GM08714 (cell line): Measurements from ENCODE around the gene ELP5.

Experiments used
- H3K4me3 ChIP-seq: fragments of 200-500 bp; sonication (Bioruptor generic); 2 replicates; pipeline ENCODE4 v1.5.1; 2014; ENCODE audit warnings: mild to moderate bottlenecking, low read length, inconsistent platforms
- ZNF274 ChIP-seq: IDR thresholded peaks from 2 replicates; pipeline ENCODE4 v1.6.1; 2012; ENCODE audit warnings: mild to moderate bottlenecking, low read depth, low read length

Gene ELP5

GRCh38 chr17:7262935-7263800 is 11.2 kb downstream of the ELP5 start:
- H3K4me3 ChIP-seq, result no peak overlapping the region

GRCh38 chr17:7263801-7264078 is 11.7 kb downstream of the ELP5 start:
- TF ChIP-seq ZNF274, result no peak
- H3K4me3 ChIP-seq, result no peak overlapping the region

More at GRCh38 chr17:7262935-7263800, 11.2 kb downstream of the ELP5 start:
- no peak for TF ChIP-seq ZNF274

DNA sequence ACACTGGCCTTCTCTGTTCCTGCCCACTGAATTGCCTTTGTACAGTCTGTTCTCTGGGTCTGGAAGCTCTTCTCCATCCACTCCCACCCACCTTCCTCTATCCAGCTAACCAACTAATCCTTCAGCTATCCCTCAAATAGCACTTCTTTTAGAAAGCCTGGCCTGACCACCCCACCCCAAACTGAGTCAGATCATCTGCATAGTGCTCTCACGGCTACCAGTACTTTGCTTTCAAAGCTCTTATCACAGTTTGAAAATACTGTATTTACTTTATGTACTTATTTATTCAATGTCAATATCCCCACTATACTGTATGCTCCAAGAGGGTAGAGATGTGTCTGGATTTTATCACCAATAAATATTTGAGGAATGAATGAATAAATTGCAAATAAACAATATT is 14.8 kb downstream of the ELP5 start:
- H3K4me3 ChIP-seq, result no peak overlapping the region
- no peak for TF ChIP-seq ZNF274

- TF ChIP-seq ZNF274, result no peak
- H3K4me3 ChIP-seq, result no peak overlapping the region
These were observed 27.4 kb downstream of the ELP5 start for GRCh38 chr17:7279448-7279847.

- TF ChIP-seq ZNF274, result no peak
- peak overlapping the region; percentile 26; the same call in 1 of the 2 replicates for H3K4me3 ChIP-seq
These were observed 28.6 kb downstream of the ELP5 start for GRCh38 chr17:7280519-7281073.

DNA sequence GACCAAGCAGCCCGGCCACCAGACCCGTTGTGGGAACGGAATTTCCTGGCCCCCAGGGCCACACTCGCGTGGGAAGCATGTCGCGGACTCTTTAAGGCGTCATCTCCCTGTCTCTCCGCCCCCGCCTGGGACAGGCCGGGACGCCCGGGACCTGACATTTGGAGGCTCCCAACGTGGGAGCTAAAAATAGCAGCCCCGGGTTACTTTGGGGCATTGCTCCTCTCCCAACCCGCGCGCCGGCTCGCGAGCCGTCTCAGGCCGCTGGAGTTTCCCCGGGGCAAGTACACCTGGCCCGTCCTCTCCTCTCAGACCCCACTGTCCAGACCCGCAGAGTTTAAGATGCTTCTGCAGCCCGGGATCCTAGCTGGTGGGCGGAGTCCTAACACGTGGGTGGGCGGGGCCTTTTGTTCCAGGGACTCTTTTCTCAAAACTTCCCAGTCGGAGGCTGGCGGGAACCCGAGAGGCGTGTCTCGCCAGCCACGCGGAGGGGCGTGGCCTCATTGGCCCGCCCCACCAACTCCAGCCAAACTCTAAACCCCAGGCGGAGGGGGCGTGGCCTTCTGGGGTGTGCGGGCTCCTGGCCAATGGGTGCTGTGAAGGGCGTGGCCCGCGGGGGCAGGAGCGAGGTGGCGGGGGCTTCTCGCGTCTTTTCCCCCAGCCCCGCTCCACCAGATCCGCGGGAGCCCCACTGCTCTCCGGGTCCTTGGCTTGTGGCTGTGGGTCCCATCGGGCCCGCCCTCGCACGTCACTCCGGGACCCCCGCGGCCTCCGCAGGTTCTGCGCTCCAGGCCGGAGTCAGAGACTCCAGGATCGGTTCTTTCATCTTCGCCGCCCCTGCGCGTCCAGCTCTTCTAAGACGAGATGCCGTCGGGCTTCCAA is 29.3 kb downstream of the ELP5 start, which contains the start of gene SLC2A4:
Gene SLC2A4, plus strand, starts transcription at position 645 of the 879 bp plus-strand sequence. Its CDS starts 217 bp downstream, at position 862.
- no peak for TF ChIP-seq ZNF274
- H3K4me3 ChIP-seq, result peak within 1 kb of the TSS; percentile 43; the same call in 1 of the 2 replicates

GRCh38 chr17:7281953-7282751 is 30.1 kb downstream of the ELP5 start:
- no peak for TF ChIP-seq ZNF274
- peak overlapping the region; percentile 43; the same call in 1 of the 2 replicates for H3K4me3 ChIP-seq

DNA sequence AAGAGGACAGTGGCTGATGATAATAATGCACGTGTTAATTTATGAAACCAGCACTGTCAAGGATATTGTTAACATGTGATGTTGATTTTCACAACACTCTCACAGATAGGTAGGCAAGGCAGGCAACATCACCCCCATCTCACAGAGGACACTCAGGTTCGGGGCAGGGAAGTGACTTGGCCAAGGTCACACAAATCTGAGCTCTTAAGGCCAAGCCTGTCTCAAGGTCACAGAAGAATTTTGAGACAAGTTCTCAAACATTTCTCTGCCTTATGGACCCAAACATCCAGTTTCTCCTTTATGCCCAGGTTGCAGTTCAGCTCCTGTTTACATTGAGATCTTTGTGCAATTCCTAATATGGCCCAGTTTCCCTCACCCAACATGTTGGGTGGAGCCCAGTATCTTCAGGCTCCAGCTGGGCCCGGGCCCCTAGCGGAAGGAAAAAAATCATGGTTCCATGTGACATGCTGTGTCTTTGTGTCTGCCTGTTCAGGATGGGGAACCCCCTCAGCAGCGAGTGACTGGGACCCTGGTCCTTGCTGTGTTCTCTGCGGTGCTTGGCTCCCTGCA is 30.8 kb downstream of the ELP5 start:
- no peak for TF ChIP-seq ZNF274
- H3K4me3 ChIP-seq, result no peak overlapping the region

DNA sequence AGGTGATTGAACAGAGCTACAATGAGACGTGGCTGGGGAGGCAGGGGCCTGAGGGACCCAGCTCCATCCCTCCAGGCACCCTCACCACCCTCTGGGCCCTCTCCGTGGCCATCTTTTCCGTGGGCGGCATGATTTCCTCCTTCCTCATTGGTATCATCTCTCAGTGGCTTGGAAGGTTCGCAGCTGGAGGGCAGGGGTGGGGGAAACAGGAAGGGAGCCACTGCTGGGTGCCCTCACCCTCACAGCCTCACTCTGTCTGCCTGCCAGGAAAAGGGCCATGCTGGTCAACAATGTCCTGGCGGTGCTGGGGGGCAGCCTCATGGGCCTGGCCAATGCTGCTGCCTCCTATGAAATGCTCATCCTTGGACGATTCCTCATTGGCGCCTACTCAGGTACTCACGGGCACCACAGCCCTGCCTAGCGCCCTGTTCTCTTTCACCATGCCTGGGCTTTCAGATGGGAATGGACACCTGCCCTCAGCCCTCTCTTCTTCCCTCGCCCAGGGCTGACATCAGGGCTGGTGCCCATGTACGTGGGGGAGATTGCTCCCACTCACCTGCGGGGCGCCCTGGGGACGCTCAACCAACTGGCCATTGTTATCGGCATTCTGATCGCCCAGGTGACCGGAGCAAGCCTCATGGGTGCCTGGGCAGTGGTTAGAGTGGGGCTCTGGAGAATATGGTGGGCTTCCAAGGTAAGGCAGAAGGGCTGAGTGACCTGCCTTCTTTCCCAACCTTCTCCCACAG is 31.6 kb downstream of the ELP5 start:
- no peak overlapping the region for H3K4me3 ChIP-seq
- TF ChIP-seq ZNF274, result no peak

GRCh38 chr17:7284911-7285310 is 32.9 kb downstream of the ELP5 start:
- H3K4me3 ChIP-seq, result no peak overlapping the region
- no peak for TF ChIP-seq ZNF274

DNA sequence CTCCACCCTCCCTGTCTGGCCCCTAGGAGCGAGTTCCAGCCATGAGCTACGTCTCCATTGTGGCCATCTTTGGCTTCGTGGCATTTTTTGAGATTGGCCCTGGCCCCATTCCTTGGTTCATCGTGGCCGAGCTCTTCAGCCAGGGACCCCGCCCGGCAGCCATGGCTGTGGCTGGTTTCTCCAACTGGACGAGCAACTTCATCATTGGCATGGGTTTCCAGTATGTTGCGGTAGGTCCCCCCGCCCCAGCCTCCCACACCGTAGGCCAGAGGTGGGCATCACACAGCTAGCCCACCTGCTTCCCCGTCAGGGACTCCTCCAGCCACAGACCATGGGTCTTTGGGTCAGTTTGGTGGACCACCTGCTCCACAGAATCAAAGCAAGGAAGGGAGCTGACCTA is 33.7 kb downstream of the ELP5 start:
- TF ChIP-seq ZNF274, result no peak
- H3K4me3 ChIP-seq, result no peak overlapping the region

DNA sequence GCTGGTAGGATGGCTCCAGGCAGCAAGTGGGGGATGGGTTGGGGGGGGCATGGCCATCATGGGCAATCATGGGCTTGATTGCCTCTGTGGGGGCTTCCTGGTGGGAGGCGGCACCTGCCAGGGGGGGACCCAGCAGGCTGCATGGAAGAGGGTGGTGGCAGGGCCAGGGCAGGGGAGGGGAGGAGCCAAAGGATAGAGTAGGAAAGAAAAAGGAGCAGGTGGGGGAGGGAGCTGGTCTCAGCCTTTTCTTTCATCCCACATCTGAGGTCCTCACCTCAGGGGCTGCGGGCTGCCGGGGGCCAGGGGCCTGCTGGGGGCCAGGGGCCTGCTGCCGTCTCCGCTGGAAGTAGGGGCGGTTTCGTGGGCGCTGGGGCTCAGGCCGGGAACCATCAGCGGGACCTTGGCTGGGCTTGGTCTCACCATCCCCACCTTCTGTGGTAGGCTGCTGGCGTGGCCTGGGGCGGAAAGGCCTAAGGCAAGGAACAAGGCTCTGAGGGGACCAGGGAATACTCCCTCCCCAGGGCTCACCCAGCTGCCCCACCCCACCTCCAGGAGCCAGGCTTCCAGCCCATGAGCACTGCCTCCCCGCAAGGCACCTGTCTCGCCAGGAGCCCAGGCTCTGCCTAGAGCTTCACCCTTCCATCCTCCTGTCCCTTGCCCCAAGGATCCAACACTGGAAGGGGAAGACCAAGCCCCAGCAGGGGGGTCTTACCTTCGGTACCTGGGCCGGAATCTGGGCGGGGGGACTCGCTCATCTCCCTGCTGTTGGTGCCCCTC is 37.4 kb downstream of the ELP5 start:
- no peak for TF ChIP-seq ZNF274
- H3K4me3 ChIP-seq, result no peak overlapping the region
